ENCODE measurements around the gene ZNF526.

DNA sequence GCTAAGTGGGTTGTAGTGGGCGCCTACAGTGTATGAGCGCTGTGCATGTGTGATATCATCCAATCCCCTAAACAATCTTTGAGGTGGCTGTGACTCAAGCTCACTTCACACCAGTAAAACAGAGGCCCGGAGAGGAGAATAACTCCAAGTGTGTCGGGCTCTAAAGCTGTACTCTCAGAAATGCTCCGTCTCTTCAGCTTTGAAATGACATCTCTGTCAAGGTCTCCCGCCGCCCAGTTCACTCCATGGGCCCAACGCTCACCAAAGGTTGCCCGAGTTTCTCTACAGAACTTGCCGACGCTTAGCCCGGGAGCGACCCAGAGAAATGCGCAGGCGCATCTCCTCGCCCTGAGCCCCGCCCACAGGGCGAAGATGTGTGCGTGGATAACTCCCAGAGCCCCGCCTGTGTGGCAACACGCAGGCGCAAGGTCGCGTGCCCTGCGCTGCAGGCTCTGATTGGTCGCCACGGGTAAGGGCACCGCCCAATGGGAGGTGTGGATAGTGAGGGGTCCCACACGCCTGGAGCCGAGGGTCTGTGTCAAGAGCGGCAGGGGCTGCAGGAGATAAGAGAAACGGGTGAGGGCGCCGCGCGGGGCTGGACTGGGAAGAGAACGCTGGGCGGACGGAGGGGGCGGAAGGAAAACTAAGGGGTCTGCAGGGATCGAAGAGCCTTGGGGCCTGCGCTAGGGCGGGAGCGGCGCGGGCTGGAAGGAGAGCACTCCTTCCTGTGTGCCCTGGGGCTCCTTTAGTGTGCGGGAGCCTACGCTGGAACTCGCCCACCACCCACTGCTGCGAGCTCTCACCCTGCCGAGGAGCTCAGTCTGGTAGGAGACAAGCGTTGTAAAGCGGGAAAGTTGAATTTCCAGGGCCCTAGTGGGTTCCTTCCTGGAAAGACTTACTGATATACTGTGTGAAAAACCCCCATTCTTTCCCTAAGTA lies at the start of gene ZNF526:
- TF ChIP-seq, protein P1, sequence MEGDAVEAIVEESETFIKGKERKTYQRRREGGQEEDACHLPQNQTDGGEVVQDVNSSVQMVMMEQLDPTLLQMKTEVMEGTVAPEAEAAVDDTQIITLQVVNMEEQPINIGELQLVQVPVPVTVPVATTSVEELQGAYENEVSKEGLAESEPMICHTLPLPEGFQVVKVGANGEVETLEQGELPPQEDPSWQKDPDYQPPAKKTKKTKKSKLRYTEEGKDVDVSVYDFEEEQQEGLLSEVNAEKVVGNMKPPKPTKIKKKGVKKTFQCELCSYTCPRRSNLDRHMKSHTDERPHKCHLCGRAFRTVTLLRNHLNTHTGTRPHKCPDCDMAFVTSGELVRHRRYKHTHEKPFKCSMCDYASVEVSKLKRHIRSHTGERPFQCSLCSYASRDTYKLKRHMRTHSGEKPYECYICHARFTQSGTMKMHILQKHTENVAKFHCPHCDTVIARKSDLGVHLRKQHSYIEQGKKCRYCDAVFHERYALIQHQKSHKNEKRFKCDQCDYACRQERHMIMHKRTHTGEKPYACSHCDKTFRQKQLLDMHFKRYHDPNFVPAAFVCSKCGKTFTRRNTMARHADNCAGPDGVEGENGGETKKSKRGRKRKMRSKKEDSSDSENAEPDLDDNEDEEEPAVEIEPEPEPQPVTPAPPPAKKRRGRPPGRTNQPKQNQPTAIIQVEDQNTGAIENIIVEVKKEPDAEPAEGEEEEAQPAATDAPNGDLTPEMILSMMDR (IDR thresholded peaks at IDR 0.05; ENCODE audit: low read length): no peak
- no peak for TF ChIP-seq EZH2 (IDR thresholded peaks at IDR 0.05; ENCODE audit: borderline replicate concordance, low read length)
